ENCODE data around the gene HIGD2A. TPM values are rescaled to one million over a fixed set of nuclear protein-coding genes. Genes with fewer than 3 reads are reported as not detected.

Gene HIGD2A
- total and polyA plus RNA-seq, 9 of the 15 experiments (the other 6 are each of a cell fraction or from before 2014, with no cell fraction given) = 94.7 to 264 (median 163) TPM

- TF ChIP-seq, protein P1, sequence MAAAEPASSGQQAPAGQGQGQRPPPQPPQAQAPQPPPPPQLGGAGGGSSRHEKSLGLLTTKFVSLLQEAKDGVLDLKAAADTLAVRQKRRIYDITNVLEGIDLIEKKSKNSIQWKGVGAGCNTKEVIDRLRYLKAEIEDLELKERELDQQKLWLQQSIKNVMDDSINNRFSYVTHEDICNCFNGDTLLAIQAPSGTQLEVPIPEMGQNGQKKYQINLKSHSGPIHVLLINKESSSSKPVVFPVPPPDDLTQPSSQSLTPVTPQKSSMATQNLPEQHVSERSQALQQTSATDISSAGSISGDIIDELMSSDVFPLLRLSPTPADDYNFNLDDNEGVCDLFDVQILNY (CRISPR knock-in tag; IDR thresholded peaks at IDR 0.05) = no peak
- TF ChIP-seq, protein P2, sequence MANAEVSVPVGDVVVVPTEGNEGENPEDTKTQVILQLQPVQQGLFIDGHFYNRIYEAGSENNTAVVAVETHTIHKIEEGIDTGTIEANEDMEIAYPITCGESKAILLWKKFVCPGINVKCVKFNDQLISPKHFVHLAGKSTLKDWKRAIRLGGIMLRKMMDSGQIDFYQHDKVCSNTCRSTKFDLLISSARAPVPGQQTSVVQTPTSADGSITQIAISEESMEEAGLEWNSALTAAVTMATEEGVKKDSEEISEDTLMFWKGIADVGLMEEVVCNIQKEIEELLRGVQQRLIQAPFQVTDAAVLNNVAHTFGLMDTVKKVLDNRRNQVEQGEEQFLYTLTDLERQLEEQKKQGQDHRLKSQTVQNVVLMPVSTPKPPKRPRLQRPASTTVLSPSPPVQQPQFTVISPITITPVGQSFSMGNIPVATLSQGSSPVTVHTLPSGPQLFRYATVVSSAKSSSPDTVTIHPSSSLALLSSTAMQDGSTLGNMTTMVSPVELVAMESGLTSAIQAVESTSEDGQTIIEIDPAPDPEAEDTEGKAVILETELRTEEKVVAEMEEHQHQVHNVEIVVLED (CRISPR knock-in tag; IDR thresholded peaks at IDR 0.05) = no peak
- no peak for TF ChIP-seq NR4A1 (CRISPR knock-in tag; IDR thresholded peaks at IDR 0.05)
- TF ChIP-seq NR4A1 (tag; IDR thresholded peaks at IDR 0.05) = no peak
- TF ChIP-seq DLX4 (CRISPR knock-in tag; IDR thresholded peaks at IDR 0.05) = no peak
Observed at GRCh38 chr5:176368726-176369125, 19.8 kb upstream of the HIGD2A start (continued).

DNA sequence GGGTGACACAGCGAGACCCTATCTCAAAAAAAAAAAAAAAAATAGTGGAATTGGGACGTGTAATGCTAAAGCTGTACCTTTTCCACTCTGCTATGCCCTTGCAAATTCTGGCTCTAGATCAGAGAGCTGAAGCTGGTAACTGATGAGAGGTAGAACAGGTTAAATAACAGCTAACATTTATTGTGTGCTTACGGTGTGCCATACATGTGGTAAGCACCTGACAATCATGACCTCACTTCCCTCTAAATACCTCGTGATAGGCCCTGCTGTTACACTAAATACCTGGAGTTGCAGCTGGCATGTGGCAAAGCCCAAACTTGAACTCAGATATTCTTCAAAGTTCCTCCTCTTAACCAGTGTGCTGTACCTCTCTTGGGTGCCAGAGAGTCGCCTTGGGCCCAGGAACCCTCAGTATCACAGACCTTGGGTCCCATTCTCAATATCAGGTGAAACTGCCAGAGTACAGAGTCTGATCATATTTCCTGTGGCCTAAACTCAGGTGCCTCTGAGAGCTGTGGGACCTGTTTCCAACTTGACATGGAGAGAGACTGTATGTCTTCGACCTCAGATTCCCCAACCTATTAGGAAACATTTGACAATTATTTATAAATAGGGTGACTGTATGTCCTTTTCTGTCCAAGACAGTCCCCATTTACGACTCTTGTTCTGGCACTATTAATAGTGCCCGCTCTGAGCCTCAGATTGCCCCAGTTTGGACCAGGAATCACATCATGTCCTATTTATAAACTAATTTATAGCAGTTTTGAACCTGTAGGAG lies 18.4 kb upstream of the HIGD2A start:
- H2AFZ ChIP-seq (ENCODE audit: low read depth, low read length) = no peak overlapping the region
- POLR2A ChIA-PET = interaction anchor here (0.6 to 3.0 kb wide), 3 partner anchors 10 to 209 kb away, joined by 3 to 11 read pairs (median 4); no protein-coding TSS in a partner anchor
- H4K20me1 ChIP-seq (replicated peaks; ENCODE audit: control insufficient read depth, insufficient read depth, low read length) = no peaks in the 10 kb centered on the region
- no peak overlapping the region for H3K4me2 ChIP-seq (ENCODE audit: insufficient read depth, low read length)
- ATAC-seq = no peak
- H3K4me1 ChIP-seq (replicated peaks in 1 of 2; ENCODE audit: control insufficient read depth in 2 of 2, insufficient read depth in 2 of 2, low read length in 2 of 2) = peaks cover 11 to 19% of the 10 kb centered on the region in 2 experiments
- no peaks in the 10 kb centered on the region for H3K79me2 ChIP-seq (ENCODE audit: control insufficient read depth, insufficient read depth, low read length)
- no TSS peak for BruUV-seq (replicated peaks)
- H3K9ac ChIP-seq (ENCODE audit: insufficient read depth in 1 of 2, low read depth in 2 of 2, low read length in 2 of 2) = no peak overlapping the region
- H3K27me3 ChIP-seq (ENCODE audit: control insufficient read depth in 2 of 2, insufficient read depth in 2 of 2, low read length in 2 of 2) = no peaks in the 10 kb centered on the region
- WGBS (ENCODE audit: insufficient coverage, low coverage, missing lambda C conversion rate) = 38% methylated on average over 7 of the region's 8 CpGs
- no peak overlapping the region for H3K4me3 ChIP-seq
- H3K9me1 ChIP-seq (ENCODE audit: control insufficient read depth, insufficient read depth, low read length) = no peaks in the 10 kb centered on the region
- in situ Hi-C loops (cut with MboI) = no loop called here
- H3K9me3 ChIP-seq (replicated peaks; ENCODE audit: control insufficient read depth, insufficient read depth, low read depth, low read length) = no peaks in the 10 kb centered on the region
- H3K36me3 ChIP-seq (ENCODE audit: control insufficient read depth, insufficient read depth, low read length) = no peaks in the 10 kb centered on the region
- CTCF ChIA-PET (ENCODE audit: low intra/inter-chr PET ratio) = no interaction called here
- TF ChIP-seq CREB1 (IDR thresholded peaks at IDR 0.05) (no peak), CREB1 (CRISPR knock-in tag; IDR thresholded peaks at IDR 0.05) (0 out of 2 replicates have a peak, but pooled peaks have one; percentile 16), CAMTA2 (CRISPR knock-in tag; conservative IDR thresholded peaks at IDR 0.05) (no peak)
- intact Hi-C loops (cut with micrococcal nuclease) = no loop called here
- H3K27ac ChIP-seq (ENCODE audit: extremely low read depth, low read depth, low read length) = no peak overlapping the region
- DNase-seq (ENCODE audit: extremely low read depth in 1 of 4, low spot score in 3 of 4) = no peak
- no peak for FAIRE-seq
